Measurements from ENCODE around the gene BCORL1.

The BCORL1 gene

GRCh38 chrX:129957241-129958082 is 25.0 kb upstream of the BCORL1 start:
- Mint-ChIP-seq H3K27ac (peak overlapping the region; percentile 80), H3K9me3 (no peaks in the 10 kb centered on the region), H3K4me3 (peak overlapping the region; percentile 75), H3K36me3 (no peaks in the 10 kb centered on the region), H3K27me3 (no peaks in the 10 kb centered on the region), H3K4me1 (peaks cover 42% of the 10 kb centered on the region)
- peak; percentile 90 for ATAC-seq

GRCh38 chrX:129958083-129958465 is 24.4 kb upstream of the BCORL1 start:
- H3K4me1 Mint-ChIP-seq, result peaks cover 35% of the 10 kb centered on the region
- H3K9me3 Mint-ChIP-seq, result no peaks in the 10 kb centered on the region
- H3K27me3 Mint-ChIP-seq, result no peaks in the 10 kb centered on the region
- H3K36me3 Mint-ChIP-seq, result no peaks in the 10 kb centered on the region
- H3K27ac Mint-ChIP-seq, result peak overlapping the region; percentile 80
- peak overlapping the region; percentile 75 for H3K4me3 Mint-ChIP-seq
- no peak for ATAC-seq

GRCh38 chrX:129958814-129959492 is 23.5 kb upstream of the BCORL1 start:
- no peak for ATAC-seq
- peaks cover 35% of the 10 kb centered on the region for H3K4me1 Mint-ChIP-seq
- H3K27ac Mint-ChIP-seq, result no peak overlapping the region
- H3K9me3 Mint-ChIP-seq, result no peaks in the 10 kb centered on the region
- no peaks in the 10 kb centered on the region for H3K27me3 Mint-ChIP-seq
- H3K4me3 Mint-ChIP-seq, result no peak overlapping the region
- no peaks in the 10 kb centered on the region for H3K36me3 Mint-ChIP-seq

- Mint-ChIP-seq H3K4me1 (peaks cover 35% of the 10 kb centered on the region), H3K27ac (no peak overlapping the region), H3K9me3 (no peaks in the 10 kb centered on the region), H3K4me3 (no peak overlapping the region), H3K27me3 (no peaks in the 10 kb centered on the region), H3K36me3 (no peaks in the 10 kb centered on the region)
- ATAC-seq, result no peak
Measured at GRCh38 chrX:129959493-129959832, 23.0 kb upstream of the BCORL1 start.

GRCh38 chrX:129961180-129962083 is 21.0 kb upstream of the BCORL1 start:
- H3K9me3 Mint-ChIP-seq, result no peaks in the 10 kb centered on the region
- peaks cover 28% of the 10 kb centered on the region for H3K4me1 Mint-ChIP-seq
- peak overlapping the region; percentile 72 for H3K4me3 Mint-ChIP-seq
- no peaks in the 10 kb centered on the region for H3K27me3 Mint-ChIP-seq
- ATAC-seq, result peak; percentile 90
- H3K27ac Mint-ChIP-seq, result peak overlapping the region; percentile 85
- H3K36me3 Mint-ChIP-seq, result no peaks in the 10 kb centered on the region

- no peak overlapping the region for H3K4me3 Mint-ChIP-seq
- no peaks in the 10 kb centered on the region for H3K36me3 Mint-ChIP-seq
- no peaks in the 10 kb centered on the region for H3K27me3 Mint-ChIP-seq
- H3K27ac Mint-ChIP-seq, result no peak overlapping the region
- H3K9me3 Mint-ChIP-seq, result no peaks in the 10 kb centered on the region
- ATAC-seq, result no peak
- H3K4me1 Mint-ChIP-seq, result peaks cover 18% of the 10 kb centered on the region
Measured at GRCh38 chrX:129963729-129964128, 18.7 kb upstream of the BCORL1 start.

GRCh38 chrX:129965166-129965565 is 17.3 kb upstream of the BCORL1 start:
- no peaks in the 10 kb centered on the region for H3K9me3 Mint-ChIP-seq
- H3K4me3 Mint-ChIP-seq, result no peak overlapping the region
- peaks cover 13% of the 10 kb centered on the region for H3K4me1 Mint-ChIP-seq
- no peak overlapping the region for H3K27ac Mint-ChIP-seq
- H3K27me3 Mint-ChIP-seq, result no peaks in the 10 kb centered on the region
- no peaks in the 10 kb centered on the region for H3K36me3 Mint-ChIP-seq
- no peak for ATAC-seq

- no peaks in the 10 kb centered on the region for H3K36me3 Mint-ChIP-seq
- no peak overlapping the region for H3K27ac Mint-ChIP-seq
- H3K4me3 Mint-ChIP-seq, result no peak overlapping the region
- H3K27me3 Mint-ChIP-seq, result no peaks in the 10 kb centered on the region
- no peaks in the 10 kb centered on the region for H3K4me1 Mint-ChIP-seq
- no peak for ATAC-seq
- H3K9me3 Mint-ChIP-seq, result no peaks in the 10 kb centered on the region
Measured at GRCh38 chrX:129968968-129969367, 13.5 kb upstream of the BCORL1 start.

- no peaks in the 10 kb centered on the region for H3K27me3 Mint-ChIP-seq
- H3K4me3 Mint-ChIP-seq, result no peak overlapping the region
- H3K27ac Mint-ChIP-seq, result no peak overlapping the region
- ATAC-seq, result no peak
- no peaks in the 10 kb centered on the region for H3K9me3 Mint-ChIP-seq
- H3K36me3 Mint-ChIP-seq, result no peaks in the 10 kb centered on the region
- peaks cover 6% of the 10 kb centered on the region for H3K4me1 Mint-ChIP-seq
Measured at GRCh38 chrX:129976441-129976840, 6.0 kb upstream of the BCORL1 start.

GRCh38 chrX:129979207-129979920 is 3.1 kb upstream of the BCORL1 start:
- Mint-ChIP-seq H3K4me3 (peak overlapping the region; percentile 46), H3K4me1 (peaks cover 11% of the 10 kb centered on the region), H3K27ac (no peak overlapping the region), H3K9me3 (no peaks in the 10 kb centered on the region), H3K36me3 (no peaks in the 10 kb centered on the region), H3K27me3 (no peaks in the 10 kb centered on the region)
- no peak for ATAC-seq

- Mint-ChIP-seq H3K27me3 (no peaks in the 10 kb centered on the region), H3K27ac (no peak overlapping the region), H3K4me1 (peaks cover 17% of the 10 kb centered on the region), H3K9me3 (no peaks in the 10 kb centered on the region), H3K36me3 (no peaks in the 10 kb centered on the region), H3K4me3 (peak overlapping the region; percentile 80)
- ATAC-seq, result no peak
Measured at GRCh38 chrX:129980001-129980401, 2.4 kb upstream of the BCORL1 start.

- Mint-ChIP-seq H3K36me3 (no peaks in the 10 kb centered on the region), H3K27ac (peak overlapping the region; percentile 80), H3K9me3 (no peaks in the 10 kb centered on the region), H3K4me3 (no peak overlapping the region), H3K4me1 (peaks cover 22% of the 10 kb centered on the region), H3K27me3 (no peaks in the 10 kb centered on the region)
- peak; percentile 42 for ATAC-seq
Measured at GRCh38 chrX:129980540-129981199, 1.8 kb upstream of the BCORL1 start.

GRCh38 chrX:129981200-129981553 is 1.3 kb upstream of the BCORL1 start:
- peaks cover 22% of the 10 kb centered on the region for H3K4me1 Mint-ChIP-seq
- no peaks in the 10 kb centered on the region for H3K36me3 Mint-ChIP-seq
- no peaks in the 10 kb centered on the region for H3K9me3 Mint-ChIP-seq
- no peaks in the 10 kb centered on the region for H3K27me3 Mint-ChIP-seq
- ATAC-seq, result no peak
- peak overlapping the region; percentile 80 for H3K27ac Mint-ChIP-seq
- no peak overlapping the region for H3K4me3 Mint-ChIP-seq

- no peak for ATAC-seq
- H3K27ac Mint-ChIP-seq, result peak overlapping the region; percentile 80
- H3K27me3 Mint-ChIP-seq, result no peaks in the 10 kb centered on the region
- H3K4me3 Mint-ChIP-seq, result no peak overlapping the region
- H3K4me1 Mint-ChIP-seq, result peaks cover 26% of the 10 kb centered on the region
- no peaks in the 10 kb centered on the region for H3K9me3 Mint-ChIP-seq
- H3K36me3 Mint-ChIP-seq, result no peaks in the 10 kb centered on the region
Measured at GRCh38 chrX:129981752-129982299, 609 bp upstream of the BCORL1 start.
